Measurements from ENCODE around the gene NCK2.

The NCK2 gene

DNA sequence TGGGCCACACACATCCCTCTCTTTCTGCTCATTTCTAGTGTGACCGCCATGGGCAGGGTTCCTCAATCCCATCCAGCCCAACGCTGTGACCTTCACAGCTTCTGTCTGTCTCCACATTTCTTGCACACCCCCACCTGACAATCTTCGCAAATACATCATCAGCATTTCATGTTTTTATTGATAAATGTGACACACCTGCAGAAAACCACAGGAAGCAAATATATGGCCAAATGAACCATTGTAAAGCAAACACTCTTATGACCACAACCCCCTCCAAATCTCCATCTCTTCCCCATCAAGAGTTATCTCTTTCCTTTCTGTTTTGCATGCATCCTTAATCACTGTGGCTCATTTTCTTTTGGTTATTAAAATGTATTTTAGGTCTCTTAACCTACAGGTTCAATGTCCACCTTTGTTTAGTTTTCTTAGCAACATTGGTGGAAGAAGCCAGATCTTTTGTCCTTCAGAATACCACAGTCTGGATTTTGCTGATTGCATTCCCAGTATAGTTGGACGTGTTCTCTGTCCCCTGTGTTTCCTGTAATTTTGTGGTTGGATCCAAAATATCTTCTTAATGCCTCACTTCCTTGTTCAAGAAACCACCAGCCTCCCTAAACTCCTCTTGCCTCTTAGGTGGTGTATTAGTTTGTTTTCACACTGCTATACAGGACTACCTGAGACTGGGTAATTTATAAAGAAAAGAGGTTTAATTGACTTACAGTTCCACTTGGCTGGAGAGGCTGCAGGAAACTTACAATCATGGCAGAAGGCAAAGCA, 9.8 kb upstream of the NCK2 start:
- no peak for DNase-seq (ENCODE audit: low read depth in 2 of 2)

DNA sequence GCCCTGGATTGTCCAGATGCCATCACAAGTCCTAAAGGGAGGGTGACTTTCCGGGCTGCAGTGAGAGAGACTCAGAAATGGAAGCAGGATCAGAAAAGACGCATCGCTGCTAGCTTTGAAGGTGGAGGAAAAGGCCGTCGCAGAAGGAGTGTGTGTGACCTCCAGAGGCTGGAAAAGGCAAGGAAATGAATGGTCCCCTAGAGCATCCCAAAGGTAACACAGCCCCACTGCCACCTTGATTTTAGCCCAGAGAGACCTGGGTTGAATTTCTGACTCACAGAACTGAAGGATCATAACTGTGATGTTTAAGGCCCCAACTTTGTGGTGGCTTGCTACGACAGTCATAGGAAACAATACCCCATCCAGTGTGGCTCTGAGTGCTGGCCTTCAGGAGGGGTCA, 8.6 kb upstream of the NCK2 start:
- no peak for DNase-seq (ENCODE audit: low read depth in 2 of 2)

DNA sequence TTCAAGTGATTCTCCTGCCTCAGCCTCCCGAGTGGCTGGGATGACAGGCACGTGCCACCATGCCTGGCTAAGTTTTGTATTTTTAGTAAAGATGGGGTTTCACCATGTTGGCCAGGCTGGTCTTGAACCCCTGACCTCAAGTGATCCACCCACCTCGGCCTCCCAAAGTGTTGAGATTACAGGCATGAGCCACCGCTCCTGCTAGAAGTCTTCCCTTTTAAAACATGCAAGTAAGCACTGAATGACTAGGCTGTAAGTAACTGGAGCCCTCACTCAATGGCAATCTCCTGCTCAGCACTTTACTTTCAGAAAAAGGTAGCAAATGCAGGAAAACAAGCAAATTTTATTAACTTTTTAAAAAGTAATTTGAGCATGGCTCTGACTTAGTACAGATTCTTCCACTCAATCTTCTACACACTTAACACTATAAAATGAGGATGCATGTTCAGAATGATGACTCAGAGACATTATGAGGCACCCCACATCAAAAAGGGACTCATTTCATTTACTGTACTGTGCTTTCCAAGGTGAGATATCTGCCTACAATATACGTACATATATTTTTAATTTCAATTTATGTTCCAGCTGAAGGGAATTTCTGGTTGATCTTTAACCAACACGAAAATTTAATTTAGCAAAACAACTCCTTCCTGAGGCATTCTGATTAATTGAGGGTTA, 6.6 kb upstream of the NCK2 start:
- DNase-seq (ENCODE audit: low read depth in 2 of 2) = no peak

DNA sequence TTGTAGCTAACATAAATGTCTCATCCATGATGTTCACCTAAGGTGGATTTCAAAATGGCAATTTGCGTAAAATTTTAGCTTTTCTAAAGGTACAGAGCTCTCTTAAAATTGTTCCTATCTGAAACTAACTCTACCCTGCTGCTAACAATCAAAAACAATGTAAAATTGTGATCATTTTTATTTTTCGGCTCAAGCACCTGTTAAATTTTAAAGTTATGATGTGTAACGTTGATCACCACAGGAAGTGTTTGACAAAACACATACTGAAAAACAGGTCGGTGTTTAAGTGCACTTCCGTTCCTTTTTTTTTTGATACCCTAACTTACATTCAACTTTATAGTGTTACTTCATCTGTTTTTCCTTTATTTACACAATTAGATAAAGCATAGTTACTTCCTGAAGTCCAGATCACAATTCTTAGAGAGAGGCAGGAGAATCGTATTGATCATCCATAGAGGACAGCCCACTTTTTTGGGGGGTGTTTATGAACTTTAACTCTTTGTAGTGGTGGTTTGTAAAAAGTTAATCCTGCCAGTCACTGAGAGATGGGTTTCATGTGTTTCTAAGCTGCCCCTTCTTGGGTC, 6.0 kb upstream of the NCK2 start:
- DNase-seq (ENCODE audit: low read depth in 2 of 2) = no peak

DNA sequence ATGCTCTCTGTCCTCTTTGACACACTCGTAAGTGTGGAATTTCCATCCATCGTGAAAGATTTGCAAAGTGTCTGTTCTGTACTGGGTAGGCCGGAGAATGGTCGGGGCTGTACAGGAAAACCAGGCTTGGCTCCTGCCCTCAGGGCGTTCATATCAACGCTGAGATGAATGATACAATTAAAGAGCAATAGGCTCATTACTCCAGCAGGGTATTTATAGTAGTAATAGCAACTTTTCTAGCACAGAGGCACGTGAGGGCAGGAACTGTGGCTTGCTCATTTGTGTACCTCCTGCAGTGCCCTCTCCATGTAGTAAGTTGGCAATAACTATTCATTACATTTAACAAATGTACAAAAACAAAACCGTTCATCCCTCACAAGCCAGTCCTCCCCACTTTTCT, 5.3 kb upstream of the NCK2 start:
- DNase-seq (ENCODE audit: low read depth in 2 of 2) = no peak

DNA sequence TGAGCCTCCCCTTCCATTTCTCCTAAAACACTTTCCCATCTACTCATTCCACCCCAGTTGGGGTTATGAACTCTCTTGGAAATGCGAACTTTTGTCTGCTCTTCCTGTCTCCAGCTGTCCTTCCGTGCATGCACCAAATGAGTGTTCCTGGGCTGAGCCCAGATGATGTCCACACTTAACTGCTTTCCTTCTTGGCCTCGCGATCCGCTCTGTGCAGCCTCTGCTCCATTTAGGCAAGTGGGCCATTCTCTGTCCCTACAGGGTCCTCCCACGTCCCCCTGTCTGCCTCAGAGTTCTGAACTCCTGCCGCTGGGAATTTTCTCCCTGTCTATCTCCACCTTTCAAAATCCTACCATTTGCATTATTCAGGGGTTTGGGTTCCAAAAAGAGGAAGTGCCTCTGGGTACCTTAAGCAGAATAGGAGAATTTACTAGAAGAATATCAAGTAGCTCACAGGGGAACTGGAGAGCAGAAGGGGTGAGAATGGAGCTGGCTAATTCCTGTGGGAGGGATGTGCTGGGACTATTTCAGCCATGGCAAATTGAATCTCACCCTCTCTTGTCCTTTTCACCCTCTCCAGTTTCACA, 4.7 kb upstream of the NCK2 start:
- DNase-seq (ENCODE audit: low read depth in 2 of 2) = no peak

DNA sequence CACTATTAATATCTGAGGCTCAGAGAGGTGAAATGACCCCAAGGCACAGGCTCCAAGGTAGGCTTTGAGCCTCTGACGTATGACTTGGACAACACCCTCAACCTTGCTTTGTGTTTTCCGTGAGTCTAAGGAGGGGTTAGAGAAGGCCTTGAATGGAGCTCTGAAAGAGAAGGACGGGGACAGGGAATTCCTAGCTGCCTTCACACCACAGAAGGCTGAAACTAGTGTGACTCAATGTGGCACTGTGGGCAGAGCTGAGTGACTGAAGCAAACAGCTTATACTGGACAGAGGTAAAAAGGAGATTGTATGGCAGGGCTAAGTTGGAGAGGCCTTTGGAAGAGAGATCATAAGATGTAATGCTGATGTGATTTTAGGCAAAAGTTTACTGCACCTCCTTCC, 3.5 kb upstream of the NCK2 start:
- no peak for DNase-seq (ENCODE audit: low read depth in 2 of 2)

DNA sequence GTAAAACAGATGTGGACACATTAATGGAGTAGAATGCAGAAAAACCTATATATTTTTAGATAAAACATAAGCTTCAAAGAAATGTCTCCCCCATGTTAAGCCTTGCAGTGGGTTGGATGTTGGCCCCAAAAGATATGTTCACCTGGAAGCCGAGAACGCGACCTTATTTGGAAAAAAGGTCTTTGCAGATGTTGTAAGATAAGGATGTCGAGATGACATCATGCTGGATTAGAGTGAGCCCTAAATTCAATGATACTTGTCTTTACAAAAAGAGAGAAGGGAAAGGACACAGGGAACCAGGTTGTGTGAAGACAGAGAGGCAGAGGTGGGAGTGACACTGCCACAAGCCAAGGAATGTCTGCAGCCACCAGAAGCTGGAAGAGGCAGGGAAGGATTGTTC, 3.1 kb upstream of the NCK2 start:
- no peak for DNase-seq (ENCODE audit: low read depth in 2 of 2)

DNA sequence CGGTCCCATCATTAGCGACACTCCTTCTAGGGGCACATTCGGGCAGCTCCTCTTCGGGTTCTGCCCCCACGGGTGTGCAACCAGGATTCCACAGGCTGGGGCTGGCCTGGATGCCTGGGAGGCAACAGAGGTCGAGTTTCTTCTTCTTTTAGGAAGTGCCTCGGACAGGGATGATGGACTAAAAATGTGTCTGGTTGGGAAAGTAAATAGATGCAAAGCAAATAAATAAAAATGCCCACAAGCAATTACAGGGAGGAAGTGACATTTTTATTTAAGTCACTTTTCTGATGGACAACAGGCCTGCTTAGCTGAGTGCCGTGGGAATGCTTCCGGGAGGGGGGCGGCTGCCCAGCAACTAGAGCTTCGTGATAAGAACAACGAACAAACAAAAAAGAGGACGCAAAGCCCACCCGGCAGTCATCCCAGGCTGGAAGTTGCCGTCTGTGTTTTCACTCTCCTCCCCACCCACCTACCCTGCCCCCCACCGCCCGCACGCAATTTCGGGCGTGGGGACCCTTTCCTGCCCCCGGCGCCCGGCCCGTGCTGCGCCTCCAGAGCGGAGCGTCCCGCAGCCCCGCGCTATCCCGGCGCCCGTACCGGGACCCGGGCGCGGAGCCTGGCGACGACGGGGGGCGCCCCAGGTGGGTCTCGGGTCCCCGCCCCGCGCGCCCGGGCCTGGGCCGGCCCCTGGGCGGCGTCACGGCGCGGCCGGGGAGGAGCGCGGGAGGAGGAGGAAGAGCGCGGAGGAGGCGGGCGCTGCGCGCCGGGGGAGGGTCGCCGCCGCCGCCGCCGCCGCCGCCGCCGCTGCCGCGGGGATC, 412 bp upstream of the NCK2 start:
- DNase-seq (ENCODE audit: low read depth in 2 of 2) = peak in 1 of 2 donors; percentile 54

DNA sequence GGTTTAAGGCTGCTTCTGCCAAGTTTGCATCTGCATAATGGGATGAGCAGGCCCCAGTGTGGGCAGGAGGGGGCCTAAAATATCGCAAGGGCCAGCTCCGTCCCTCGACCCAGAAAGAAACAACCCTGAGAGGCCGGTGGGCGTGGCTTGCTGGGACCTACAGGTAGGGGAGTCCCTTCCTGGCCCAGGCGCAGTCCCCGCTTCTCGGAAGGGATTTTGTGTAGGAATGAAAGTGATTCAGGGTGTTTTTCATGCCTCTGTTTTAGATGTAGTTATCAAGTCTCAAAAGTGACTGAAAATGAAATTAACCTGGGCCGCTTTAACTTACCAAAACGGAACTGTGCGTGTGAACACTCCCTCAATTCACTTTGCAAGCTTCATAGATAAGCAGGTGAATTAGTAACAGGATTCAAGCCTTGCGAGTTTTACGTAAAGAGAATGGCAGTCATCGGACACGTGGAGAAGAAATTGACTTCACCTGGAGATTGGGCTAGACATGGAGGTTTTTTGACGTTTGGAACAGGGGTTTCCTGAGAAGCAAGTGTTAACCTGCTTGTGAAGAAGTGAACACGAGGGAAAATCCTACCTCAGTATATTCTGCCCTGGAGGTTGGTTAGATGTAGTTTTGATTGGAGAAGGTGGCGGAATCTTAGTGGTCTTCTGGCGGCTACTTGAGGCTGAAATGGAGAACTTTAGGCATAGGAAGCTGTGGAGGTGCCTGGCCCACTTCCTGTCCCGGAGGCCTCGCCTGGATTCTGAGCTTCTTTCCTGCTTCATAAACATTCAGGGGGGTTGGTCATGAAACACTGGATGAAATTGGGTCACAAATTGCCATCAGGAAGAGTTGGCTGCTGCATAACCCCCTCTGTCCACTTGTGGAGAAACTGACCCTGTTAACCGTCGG, 1.7 kb downstream of the NCK2 start:
- DNase-seq (ENCODE audit: low read depth in 2 of 2) = peak; percentile 85 to 87

DNA sequence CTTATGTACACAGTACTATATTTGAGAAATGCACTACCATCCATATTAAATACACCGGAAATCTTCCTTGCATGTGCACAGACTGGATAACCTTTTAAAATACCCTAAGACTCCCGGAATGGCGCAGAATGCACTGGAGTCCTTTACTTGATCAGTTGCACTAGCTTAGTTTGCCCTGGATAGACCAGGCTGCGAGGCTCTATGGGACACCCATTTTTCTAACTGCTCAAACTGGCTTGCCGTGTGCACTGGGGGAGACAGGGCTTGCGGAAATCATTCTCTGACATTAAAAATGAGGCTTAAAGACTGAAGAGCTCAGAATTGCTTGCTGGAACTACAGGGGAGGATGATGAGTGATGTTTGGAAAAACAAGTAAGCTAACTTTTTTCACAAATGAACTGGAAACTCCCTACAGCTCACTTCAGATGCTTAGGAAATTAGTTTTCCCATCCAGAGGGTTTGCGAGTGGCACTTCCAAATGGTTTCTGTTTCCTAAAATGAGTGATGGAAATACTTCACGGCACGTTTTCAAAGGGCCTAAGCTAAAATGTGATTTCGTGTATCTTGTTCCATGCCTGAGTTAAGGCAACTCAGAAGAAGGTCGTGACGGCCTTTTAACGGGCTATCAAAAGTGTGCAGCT, 2.7 kb downstream of the NCK2 start:
- no peak for DNase-seq (ENCODE audit: low read depth in 2 of 2)

DNA sequence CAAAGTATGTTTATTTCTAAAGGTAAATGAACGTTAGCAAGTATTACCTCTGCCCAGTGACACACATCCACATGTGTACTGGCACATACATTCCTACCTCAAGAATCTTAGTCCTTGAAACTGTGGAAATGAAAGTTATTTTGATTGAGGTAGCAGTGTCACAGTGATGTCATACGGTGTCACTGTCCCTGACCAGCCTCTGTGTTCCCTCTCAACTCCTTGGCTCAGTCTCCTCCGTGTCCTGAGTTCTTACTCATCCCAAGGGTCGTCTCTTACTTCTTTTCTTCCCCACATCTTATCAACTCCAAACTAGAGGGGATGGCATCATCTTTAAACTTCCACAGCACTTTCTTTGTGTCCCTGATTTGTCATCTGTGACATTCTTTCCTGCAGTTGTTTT, 3.3 kb downstream of the NCK2 start:
- DNase-seq (ENCODE audit: low read depth in 2 of 2) = no peak

DNA sequence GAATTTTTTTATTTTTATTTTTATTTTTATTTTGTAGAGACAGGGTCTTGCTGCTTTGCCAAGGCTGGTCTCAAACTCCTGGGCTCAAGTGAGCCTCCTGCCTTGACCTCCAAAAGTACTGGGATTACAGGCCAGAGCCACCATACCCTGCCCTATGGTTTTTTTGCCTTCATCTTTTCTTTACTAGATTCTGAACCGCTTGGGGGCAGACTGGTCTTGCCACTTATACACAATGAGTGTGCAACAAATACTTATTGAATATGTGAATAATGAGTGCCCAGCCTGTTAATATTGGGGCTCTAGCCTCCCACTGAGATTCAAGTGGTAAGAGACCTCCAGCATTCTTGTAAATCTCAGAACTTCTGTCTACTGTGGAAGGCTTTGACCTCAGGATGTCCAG, 3.9 kb downstream of the NCK2 start:
- DNase-seq (ENCODE audit: low read depth in 2 of 2) = no peak

DNA sequence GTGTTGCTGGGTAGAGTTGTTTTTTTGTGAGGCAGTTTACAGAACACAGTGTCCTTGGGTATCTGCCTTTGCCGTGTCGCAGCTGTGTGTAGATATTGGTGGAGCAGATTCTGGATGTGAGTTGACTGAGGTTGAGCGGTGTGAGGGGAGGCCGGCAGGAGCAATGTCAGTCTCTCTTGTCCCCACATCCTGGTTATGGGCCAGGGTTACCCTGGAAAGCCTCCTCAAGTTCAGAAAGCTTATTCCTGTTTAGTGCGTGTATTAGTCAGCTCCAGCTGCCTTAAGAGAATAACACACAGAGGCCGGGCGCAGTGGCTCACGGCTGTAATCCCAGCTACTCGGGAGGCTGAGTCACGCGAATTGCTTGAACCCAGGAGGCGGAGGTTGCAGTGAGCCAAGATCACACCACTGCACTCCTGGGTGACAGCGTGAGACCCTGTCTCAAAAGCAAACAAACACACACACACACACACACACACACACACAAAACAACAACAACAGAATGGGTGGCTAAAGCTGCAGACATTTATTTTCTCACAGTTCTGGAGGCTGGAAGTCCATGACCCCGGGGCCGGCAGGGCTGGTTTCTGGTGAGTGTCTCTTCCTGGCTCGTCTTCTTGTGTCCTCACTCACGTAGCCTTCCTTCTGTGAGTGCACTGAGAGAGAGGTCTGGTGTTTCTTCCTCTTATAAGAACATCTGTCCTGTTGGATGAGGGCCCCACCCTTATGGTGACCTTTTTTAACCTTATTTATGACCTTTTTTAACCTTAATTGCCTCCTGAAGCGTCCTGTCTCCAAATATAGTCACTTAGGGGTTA, 5.1 kb downstream of the NCK2 start:
- DNase-seq (ENCODE audit: low read depth in 2 of 2) = peak in 1 of 2 donors; percentile 55

DNA sequence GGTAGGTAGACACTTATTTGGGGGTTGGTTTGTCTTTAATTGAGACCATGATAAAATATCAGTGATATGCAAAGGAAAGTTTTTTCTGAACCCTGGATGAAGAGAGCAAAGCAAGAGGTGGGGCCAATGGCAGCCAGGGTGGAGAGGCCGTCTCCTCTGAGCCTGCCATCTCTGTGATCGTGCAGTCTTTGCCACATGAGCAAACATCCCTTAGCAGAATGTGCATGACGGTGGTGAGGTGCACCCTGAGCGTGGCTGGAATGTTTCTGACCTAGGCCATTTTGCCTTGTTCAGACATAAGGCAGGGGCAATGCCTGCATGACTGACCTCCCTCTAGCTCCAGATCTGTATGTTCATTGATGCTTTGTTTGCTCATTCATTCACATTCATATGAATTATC, 6.0 kb downstream of the NCK2 start:
- no peak for DNase-seq (ENCODE audit: low read depth in 2 of 2)

DNA sequence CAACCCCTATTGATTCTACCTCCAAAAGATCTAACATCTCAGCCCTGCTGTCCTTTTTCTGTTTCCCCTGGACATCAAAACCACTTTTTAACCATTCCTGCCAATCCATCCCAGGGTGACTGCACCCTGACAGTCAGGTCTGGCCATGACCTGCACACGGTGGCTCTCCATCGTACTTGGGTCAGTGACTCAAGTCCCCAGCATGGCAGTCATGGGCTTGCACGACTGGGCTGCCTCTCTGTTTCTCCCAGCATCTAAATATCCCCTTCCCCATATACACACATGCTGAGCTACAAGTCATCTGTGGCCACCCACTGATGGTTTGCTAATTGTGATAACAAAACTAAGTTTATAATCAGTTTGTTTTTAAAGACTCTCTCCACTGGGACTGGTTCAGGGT, 6.6 kb downstream of the NCK2 start:
- no peak for DNase-seq (ENCODE audit: low read depth in 2 of 2)

DNA sequence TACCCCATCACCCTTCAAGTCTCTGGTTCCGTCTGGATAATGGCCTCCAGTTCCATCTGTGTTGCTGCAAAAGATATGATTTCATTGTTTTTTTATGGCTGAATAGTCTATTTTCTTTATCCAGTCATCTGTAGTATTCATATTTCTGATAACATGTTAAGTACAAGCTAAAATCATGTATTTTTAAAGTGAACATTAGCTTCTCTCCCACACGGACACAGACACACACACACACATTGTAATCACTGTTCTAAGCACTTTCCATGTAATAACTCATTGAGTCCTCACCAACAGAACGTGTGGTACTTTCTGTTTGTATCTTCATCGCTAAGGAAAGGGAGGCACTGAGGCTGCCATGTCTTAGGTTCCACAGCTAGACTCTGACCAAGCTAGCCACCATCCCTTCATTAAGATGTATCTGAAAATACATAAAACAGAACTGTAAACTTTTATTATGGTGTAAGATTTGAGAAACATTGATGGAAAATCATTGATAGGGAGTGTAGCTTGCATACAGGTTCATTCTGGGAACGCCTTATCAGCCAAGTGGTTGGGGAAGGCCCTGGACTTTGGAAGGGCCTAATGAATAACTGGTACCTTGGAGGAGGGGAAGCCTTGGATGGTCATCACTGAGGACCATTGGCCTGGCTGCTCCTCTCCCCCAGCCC, 8.1 kb downstream of the NCK2 start:
- DNase-seq (ENCODE audit: low read depth in 2 of 2) = no peak

DNA sequence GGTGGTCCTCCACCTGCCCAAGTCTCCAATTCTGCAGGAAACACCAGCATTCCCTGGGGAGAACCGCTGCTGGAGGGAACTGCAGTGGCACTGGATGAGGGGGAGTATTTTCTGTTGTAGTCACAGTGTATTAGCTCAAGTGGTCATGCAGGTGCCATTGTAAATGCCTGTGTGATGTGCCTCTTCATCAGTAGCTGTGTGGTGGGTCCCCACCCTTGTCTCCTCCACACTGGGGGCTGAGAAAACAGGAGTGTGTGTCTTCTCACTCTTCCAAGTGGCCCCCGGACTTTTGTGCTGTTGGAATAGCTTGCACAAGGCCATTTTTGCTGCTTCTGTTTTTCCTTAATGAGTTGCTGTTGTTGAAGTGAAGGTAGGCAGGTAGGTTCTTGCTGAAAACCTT, 8.7 kb downstream of the NCK2 start:
- no peak for DNase-seq (ENCODE audit: low read depth in 2 of 2)

DNA sequence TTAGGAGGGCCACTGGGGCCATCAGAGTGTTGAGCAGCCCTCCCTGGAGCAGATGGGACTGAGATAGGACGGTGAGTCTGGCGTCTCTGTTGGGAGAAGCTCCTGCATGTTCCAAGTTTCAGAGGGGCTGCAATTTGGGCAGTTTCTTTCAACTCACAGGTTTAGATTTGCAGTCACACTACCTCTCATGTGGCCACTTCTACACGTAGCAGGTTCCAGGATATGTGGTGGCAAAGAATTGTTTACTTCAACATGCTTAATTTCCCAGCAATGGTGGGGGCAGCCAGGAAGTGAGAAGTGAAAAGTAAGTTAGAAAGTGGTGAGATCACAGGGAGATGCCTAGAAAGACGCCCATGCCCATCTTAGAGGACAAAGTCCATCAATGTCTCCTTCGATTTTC, 9.3 kb downstream of the NCK2 start:
- DNase-seq (ENCODE audit: low read depth in 2 of 2) = no peak
